H9 (cell line): ENCODE results near the gene ATXN7. TPM values are rescaled to one million over a fixed set of nuclear protein-coding genes. Genes with fewer than 3 reads are reported as not detected.

Experiments used
- DNase-seq: peaks from one replicate; pipeline ENCODE4 v3.0.0-alpha.2; 2017
- H2AFZ ChIP-seq: one replicate; pipeline ENCODE4 v1.6.1; 2013; ENCODE audit warnings: mild to moderate bottlenecking, low read length, control low read depth, moderate library complexity
- H2AK5ac ChIP-seq: 2 replicates; pipeline ENCODE4 v1.6.1; 2013; ENCODE audit warnings: low read length, control low read depth, mixed read lengths; ENCODE audit not compliant: insufficient read length
- H2BK120ac ChIP-seq: one replicate; pipeline ENCODE4 v1.6.1; 2013; ENCODE audit warnings: low read depth, mild to moderate bottlenecking, low read length, control low read depth, inconsistent platforms; ENCODE audit not compliant: poor library complexity, severe bottlenecking
- H2BK12ac ChIP-seq: 2 replicates; pipeline ENCODE4 v1.6.1; 2013; ENCODE audit warnings: low read length, control low read depth, mixed read lengths, low read depth; ENCODE audit not compliant: insufficient read length
- H2BK15ac ChIP-seq: 2 replicates; pipeline ENCODE4 v1.6.1; 2013; ENCODE audit warnings: low read depth, low read length, control low read depth
- H2BK20ac ChIP-seq: one replicate; pipeline ENCODE4 v1.6.1; 2013; ENCODE audit warnings: low read depth, mild to moderate bottlenecking, low read length, control low read depth, inconsistent platforms; ENCODE audit not compliant: poor library complexity, severe bottlenecking
- H2BK5ac ChIP-seq: 2 replicates; pipeline ENCODE4 v1.6.1; 2013; ENCODE audit warnings: low read length, control low read depth, mixed read lengths; ENCODE audit not compliant: insufficient read length
- H3K14ac ChIP-seq: 2 replicates; pipeline ENCODE4 v1.6.1; 2013; ENCODE audit warnings: low read length, control low read depth; ENCODE audit not compliant: insufficient read depth
- H3K18ac ChIP-seq: 2 replicates; pipeline ENCODE4 v1.6.1; 2013; ENCODE audit warnings: low read depth, mild to moderate bottlenecking, mixed read lengths, low read length, control low read depth; ENCODE audit not compliant: insufficient read length
- H3K23ac ChIP-seq: 2 replicates; pipeline ENCODE4 v1.6.1; 2013; ENCODE audit warnings: low read length, control low read depth, mixed read lengths, low read depth; ENCODE audit not compliant: insufficient read length
- H3K23me2 ChIP-seq: 2 replicates; pipeline ENCODE4 v1.6.1; 2013; ENCODE audit warnings: low read depth, mild to moderate bottlenecking, mixed read lengths, low read length, control low read depth; ENCODE audit not compliant: insufficient read length, poor library complexity, severe bottlenecking
- H3K27ac ChIP-seq: 2 replicates; pipeline ENCODE4 v1.5.1; 2013; ENCODE audit warnings: low read length, control low read depth, mixed read lengths, low read depth; ENCODE audit not compliant: insufficient read length
- H3K27me3 ChIP-seq: 2 replicates; pipeline ENCODE4 v1.6.1; 2013; ENCODE audit warnings: low read length, control low read depth, inconsistent platforms; ENCODE audit not compliant: insufficient read depth
- H3K4ac ChIP-seq: 2 replicates; pipeline ENCODE4 v1.6.1; 2013; ENCODE audit warnings: low read depth, mild to moderate bottlenecking, control low read depth, inconsistent platforms, low read length, moderate library complexity
- H3K4me1 ChIP-seq: 2 replicates; pipeline ENCODE4 v1.6.1; 2013; ENCODE audit warnings: low read length, control low read depth, inconsistent platforms; ENCODE audit not compliant: insufficient read depth
- H3K4me2 ChIP-seq: 2 replicates; pipeline ENCODE4 v1.6.1; 2013; ENCODE audit warnings: low read length, control low read depth, mixed read lengths; ENCODE audit not compliant: insufficient read length, insufficient read depth
- H3K56ac ChIP-seq: 2 replicates; pipeline ENCODE4 v1.6.1; 2013; ENCODE audit warnings: low read depth, mild to moderate bottlenecking, mixed read lengths, low read length, control low read depth; ENCODE audit not compliant: insufficient read length
- H3K79me1 ChIP-seq: 2 replicates; pipeline ENCODE4 v1.6.1; 2013; ENCODE audit warnings: low read depth, mild to moderate bottlenecking, moderate library complexity, low read length, control low read depth, inconsistent platforms; ENCODE audit not compliant: insufficient read depth, poor library complexity, severe bottlenecking
- H3K79me2 ChIP-seq: 2 replicates; pipeline ENCODE4 v1.6.1; 2013; ENCODE audit warnings: low read length, control low read depth, inconsistent platforms; ENCODE audit not compliant: insufficient read depth
- H3K9ac ChIP-seq: 2 replicates; pipeline ENCODE4 v1.6.1; 2013; ENCODE audit warnings: low read length, control low read depth, mixed read lengths; ENCODE audit not compliant: insufficient read length; ENCODE audit errors: extremely low read depth
- H3K9me3 ChIP-seq: one replicate; pipeline ENCODE4 v1.6.1; 2013; ENCODE audit warnings: low read depth, low read length, inconsistent platforms; ENCODE audit not compliant: control insufficient read depth
- H3T11ph ChIP-seq: one replicate; pipeline ENCODE4 v1.6.1; 2013; ENCODE audit warnings: mild to moderate bottlenecking, low read length, control low read depth, inconsistent platforms
- H4K20me1 ChIP-seq: one replicate; pipeline ENCODE4 v1.6.1; 2013; ENCODE audit not compliant: control insufficient read depth, insufficient read length, insufficient read depth
- H4K5ac ChIP-seq: 2 replicates; pipeline ENCODE4 v1.6.1; 2013; ENCODE audit warnings: low read depth, mild to moderate bottlenecking, mixed read lengths, low read length, control low read depth; ENCODE audit not compliant: insufficient read length
- H4K8ac ChIP-seq: replicated peaks from 2 replicates; pipeline ENCODE4 v1.6.1; 2013; ENCODE audit warnings: low read length, control low read depth, mixed read lengths, low read depth; ENCODE audit not compliant: insufficient read length
- H4K91ac ChIP-seq: 2 replicates; pipeline ENCODE4 v1.6.1; 2013; ENCODE audit warnings: low read depth, mild to moderate bottlenecking, moderate library complexity, mixed read lengths, low read length, control low read depth; ENCODE audit not compliant: insufficient read length
- H3K27ac Mint-ChIP-seq, 3 experiments: 2 replicates in 2 of 3; 3 replicates in 1 of 3; pipeline ENCODE4 v1.8.0; 2020 to 2021; ENCODE audit warnings: mixed read lengths in 3 of 3, mild to moderate bottlenecking in 1 of 3, moderate library complexity in 1 of 3
- H3K27me3 Mint-ChIP-seq: 2 replicates; pipeline ENCODE4 v1.8.0; 2021; ENCODE audit warnings: low read depth, mild to moderate bottlenecking, moderate library complexity, mixed read lengths
- H3K36me3 Mint-ChIP-seq, 3 experiments: 2 replicates in 2 of 3; 3 replicates in 1 of 3; pipeline ENCODE4 v1.8.0; 2020 to 2021; ENCODE audit warnings: low read depth in 3 of 3, mixed read lengths in 3 of 3; ENCODE audit not compliant: insufficient read depth in 1 of 3
- H3K4me1 Mint-ChIP-seq, 2 experiments: 2 replicates each; pipeline ENCODE4 v1.8.0; 2020; ENCODE audit warnings: mixed read lengths in 2 of 2
- H3K4me3 Mint-ChIP-seq, 2 experiments: 2 replicates in 1 of 2; 3 replicates in 1 of 2; pipeline ENCODE4 v1.8.0; 2020 to 2021; ENCODE audit warnings: mild to moderate bottlenecking in 2 of 2, mixed read lengths in 2 of 2, moderate library complexity in 1 of 2
- H3K9me3 Mint-ChIP-seq, 2 experiments: 2 replicates in 1 of 2; 3 replicates in 1 of 2; pipeline ENCODE4 v1.8.0; 2020; ENCODE audit warnings: mild to moderate bottlenecking in 2 of 2, mixed read lengths in 2 of 2, moderate library complexity in 1 of 2
- WGBS: extraction: QIAGEN DNeasy Blood & Tissue Kit; methylation state at CpG from one replicate; pipeline ENCODE4 v1.1.7; 2013; ENCODE audit warnings: missing lambda C conversion rate, low lambda C conversion rate, mixed read lengths; ENCODE audit not compliant: insufficient read length; ENCODE audit errors: extremely low coverage; 5-methylcytosine and 5-hydroxymethylcytosine counted together
- total RNA-seq: library from RNA; stranded (reverse); gene quantifications from 2 replicates; pipeline ENCODE4 v1.2.1, GENCODE V29; 2021
- TF ChIP-seq, protein P1 (sequence below): fragments of 200-600 bp; sonication (generic); conservative IDR thresholded peaks from 3 replicates; pipeline ENCODE4 v1.8.0; 2021; ENCODE audit warnings: antibody characterized with exemption, mild to moderate bottlenecking

ATXN7 gene
- total RNA-seq, 1 experiment from 2014 or later, result 21.5 TPM

DNA sequence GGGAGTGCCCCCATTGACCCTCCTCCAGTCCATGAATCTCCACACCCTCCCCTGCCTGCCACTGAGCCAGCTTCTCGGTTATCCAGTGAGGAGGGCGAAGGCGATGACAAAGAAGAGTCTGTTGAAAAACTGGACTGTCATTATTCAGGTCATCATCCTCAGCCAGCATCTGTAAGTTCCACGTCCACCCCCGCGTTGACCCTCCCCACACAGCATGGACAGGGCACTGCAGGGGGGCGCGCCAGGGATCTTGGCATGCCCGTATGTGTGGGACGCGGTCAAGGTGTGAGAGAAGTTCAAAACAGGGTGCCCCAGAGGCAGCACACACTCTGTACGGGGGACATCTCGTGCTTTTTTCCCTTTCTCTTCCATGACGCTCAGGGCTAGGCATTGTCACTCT lies 126.5 kb downstream of the ATXN7 start:
- no peaks in the 10 kb centered on the region for H3K27me3 Mint-ChIP-seq
- H3K56ac ChIP-seq, result no peak overlapping the region
- no peak overlapping the region for H3K4me2 ChIP-seq
- H4K91ac ChIP-seq, result no peak overlapping the region
- no peak for DNase-seq
- no peaks in the 10 kb centered on the region for H3K9me3 Mint-ChIP-seq
- no peak overlapping the region for H2BK5ac ChIP-seq
- H3K27me3 ChIP-seq, result no peaks in the 10 kb centered on the region
- no peak overlapping the region for H2BK12ac ChIP-seq
- H3K4me1 ChIP-seq, result peaks cover 2% of the 10 kb centered on the region; the same call in 1 of the 2 replicates
- H3K36me3 Mint-ChIP-seq, result peaks cover 0 to 35% (median 21%) of the 10 kb centered on the region in 3 experiments; a peak in 6 of 7 replicates
- no peak overlapping the region for H2BK20ac ChIP-seq
- H3K18ac ChIP-seq, result no peak overlapping the region
- no peak overlapping the region for H3T11ph ChIP-seq
- H3K14ac ChIP-seq, result no peak overlapping the region
- peaks cover 6 to 8% of the 10 kb centered on the region in 2 experiments; a peak in 2 of 4 replicates for H3K4me1 Mint-ChIP-seq
- no peaks in the 10 kb centered on the region for H3K9me3 ChIP-seq
- H2AK5ac ChIP-seq, result no peak overlapping the region
- no peak overlapping the region for H3K4ac ChIP-seq
- H2BK15ac ChIP-seq, result no peak overlapping the region
- no peaks in the 10 kb centered on the region for H3K23me2 ChIP-seq
- peak overlapping the region in 1 of 3 experiments; percentile 62; a peak in 1 of 7 replicates for H3K27ac Mint-ChIP-seq
- H2AFZ ChIP-seq, result no peak overlapping the region
- WGBS, result no CpG with 5 or more reads among the region's 14 CpGs
- H4K8ac ChIP-seq, result no peak overlapping the region
- no peak overlapping the region for H3K27ac ChIP-seq
- no peak overlapping the region for H3K4me3 Mint-ChIP-seq
- no peak overlapping the region for H4K5ac ChIP-seq
- no peak overlapping the region for H2BK120ac ChIP-seq
- no peak overlapping the region for H3K9ac ChIP-seq
- no peaks in the 10 kb centered on the region for H4K20me1 ChIP-seq
- no peaks in the 10 kb centered on the region for H3K79me2 ChIP-seq
- no peaks in the 10 kb centered on the region for H3K79me1 ChIP-seq
- TF ChIP-seq, protein P1, sequence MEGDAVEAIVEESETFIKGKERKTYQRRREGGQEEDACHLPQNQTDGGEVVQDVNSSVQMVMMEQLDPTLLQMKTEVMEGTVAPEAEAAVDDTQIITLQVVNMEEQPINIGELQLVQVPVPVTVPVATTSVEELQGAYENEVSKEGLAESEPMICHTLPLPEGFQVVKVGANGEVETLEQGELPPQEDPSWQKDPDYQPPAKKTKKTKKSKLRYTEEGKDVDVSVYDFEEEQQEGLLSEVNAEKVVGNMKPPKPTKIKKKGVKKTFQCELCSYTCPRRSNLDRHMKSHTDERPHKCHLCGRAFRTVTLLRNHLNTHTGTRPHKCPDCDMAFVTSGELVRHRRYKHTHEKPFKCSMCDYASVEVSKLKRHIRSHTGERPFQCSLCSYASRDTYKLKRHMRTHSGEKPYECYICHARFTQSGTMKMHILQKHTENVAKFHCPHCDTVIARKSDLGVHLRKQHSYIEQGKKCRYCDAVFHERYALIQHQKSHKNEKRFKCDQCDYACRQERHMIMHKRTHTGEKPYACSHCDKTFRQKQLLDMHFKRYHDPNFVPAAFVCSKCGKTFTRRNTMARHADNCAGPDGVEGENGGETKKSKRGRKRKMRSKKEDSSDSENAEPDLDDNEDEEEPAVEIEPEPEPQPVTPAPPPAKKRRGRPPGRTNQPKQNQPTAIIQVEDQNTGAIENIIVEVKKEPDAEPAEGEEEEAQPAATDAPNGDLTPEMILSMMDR, result no peak
- no peak overlapping the region for H3K23ac ChIP-seq
